GM10266 (cell line): Measurements from ENCODE around the gene S100A2.

Source experiments
- DNase-seq: peaks from one replicate; pipeline ENCODE4 v3.0.0; 2012; ENCODE audit errors: extremely low spot score
- CTCF ChIP-seq: IDR thresholded peaks from 2 replicates; pipeline ENCODE4 v1.5.1; 2012; ENCODE audit warnings: mild to moderate bottlenecking, low read depth; ENCODE audit not compliant: control insufficient read depth, insufficient read depth; ENCODE audit errors: missing control alignments

The S100A2 gene

GRCh38 chr1:153548722-153549688 is 16.6 kb downstream of the S100A2 start, which contains the start of gene S100A3:
S100A3 (minus strand) TSS chr1:153549258; CDS start chr1:153548485, 773 bp downstream.
- DNase-seq = no peak
- TF ChIP-seq CTCF = no peak

DNA sequence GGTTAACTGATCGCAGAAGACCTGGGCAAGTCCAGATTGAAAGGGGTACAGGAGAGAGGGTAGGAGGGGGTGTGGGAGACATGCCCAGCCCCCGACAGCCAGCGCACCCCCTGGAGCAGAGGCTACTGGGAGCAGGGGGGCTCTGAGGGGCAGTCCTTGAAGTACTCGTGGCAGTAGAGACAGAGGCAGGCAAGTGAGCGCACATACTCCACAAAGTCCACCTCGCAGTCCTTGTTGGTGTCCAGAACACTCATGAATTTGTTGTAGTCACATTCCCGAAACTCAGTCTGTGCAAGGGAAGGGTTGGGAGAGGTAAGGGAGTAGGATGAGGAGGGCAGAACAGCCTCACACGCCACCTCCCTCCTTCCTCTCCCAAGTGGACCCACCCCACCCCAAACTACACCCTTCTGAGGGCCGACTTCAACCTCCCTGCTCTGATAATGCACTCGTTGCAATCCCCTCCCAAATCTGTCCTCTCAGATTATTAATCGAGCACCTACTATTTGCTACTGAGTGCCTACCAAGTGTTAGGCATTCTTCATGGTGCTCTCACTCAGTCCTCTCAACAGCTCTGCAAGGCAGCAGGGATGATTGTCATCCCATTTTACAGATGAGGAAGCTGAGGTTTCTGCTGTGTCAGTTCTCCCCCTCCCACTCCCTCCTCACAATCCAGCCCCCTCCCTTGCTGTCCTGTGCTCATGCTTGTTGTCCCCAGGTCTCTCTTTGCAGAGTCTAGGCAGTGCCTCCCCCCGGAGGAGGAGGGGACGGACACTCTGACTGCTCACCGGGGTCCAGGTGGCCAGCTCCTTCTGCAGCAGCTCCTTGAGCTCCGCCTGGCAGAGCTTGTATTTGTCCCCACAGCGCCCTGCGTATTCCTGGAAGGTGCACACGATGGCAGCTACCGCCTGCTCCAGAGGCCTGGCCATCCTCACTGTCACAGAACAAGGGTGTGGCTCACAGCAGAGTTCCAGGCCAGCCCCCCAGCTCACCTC is 17.8 kb downstream of the S100A2 start:
- no peak for DNase-seq
- TF ChIP-seq CTCF = no peak

DNA sequence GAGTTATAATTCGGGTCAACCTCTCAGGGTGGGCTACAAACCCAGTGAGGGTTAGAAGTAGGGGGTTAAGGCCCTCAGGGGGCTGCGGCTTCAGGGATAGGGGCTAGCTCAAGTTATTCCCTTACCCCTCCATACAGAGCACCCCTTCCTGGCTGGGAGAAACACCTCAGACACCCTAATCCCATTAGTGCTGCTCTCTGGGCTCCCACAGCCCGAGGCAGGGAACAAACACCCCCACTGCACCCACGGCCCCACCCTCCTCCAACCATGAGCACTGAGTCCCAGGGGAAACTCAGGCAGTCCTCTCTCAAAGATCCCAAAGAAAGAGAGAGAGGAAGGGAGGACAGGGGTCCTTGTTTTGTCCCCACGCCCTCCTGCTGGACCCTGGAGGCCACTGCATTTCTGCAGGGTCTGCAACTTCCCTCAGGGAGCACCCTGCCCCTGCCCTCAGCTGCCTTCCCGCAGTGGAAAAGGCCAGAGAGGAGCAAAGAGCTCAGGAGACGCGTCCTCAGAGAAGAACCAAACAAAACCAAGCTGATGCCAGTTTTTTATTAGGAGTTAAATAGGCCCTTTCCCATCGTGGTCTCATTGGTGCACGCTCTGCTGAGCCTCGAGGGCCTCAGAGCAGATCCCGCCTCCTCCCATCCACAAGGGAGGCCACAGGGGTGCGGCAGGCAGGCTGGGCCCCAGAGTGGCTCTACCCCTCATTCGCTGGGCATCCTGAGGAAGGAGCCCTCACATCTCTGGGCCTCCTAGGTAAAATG is 18.7 kb downstream of the S100A2 start:
- TF ChIP-seq CTCF = no peak
- no peak for DNase-seq

- no peak for TF ChIP-seq CTCF
- DNase-seq = no peak
Measured at GRCh38 chr1:153546371-153546770, 19.3 kb downstream of the S100A2 start.

DNA sequence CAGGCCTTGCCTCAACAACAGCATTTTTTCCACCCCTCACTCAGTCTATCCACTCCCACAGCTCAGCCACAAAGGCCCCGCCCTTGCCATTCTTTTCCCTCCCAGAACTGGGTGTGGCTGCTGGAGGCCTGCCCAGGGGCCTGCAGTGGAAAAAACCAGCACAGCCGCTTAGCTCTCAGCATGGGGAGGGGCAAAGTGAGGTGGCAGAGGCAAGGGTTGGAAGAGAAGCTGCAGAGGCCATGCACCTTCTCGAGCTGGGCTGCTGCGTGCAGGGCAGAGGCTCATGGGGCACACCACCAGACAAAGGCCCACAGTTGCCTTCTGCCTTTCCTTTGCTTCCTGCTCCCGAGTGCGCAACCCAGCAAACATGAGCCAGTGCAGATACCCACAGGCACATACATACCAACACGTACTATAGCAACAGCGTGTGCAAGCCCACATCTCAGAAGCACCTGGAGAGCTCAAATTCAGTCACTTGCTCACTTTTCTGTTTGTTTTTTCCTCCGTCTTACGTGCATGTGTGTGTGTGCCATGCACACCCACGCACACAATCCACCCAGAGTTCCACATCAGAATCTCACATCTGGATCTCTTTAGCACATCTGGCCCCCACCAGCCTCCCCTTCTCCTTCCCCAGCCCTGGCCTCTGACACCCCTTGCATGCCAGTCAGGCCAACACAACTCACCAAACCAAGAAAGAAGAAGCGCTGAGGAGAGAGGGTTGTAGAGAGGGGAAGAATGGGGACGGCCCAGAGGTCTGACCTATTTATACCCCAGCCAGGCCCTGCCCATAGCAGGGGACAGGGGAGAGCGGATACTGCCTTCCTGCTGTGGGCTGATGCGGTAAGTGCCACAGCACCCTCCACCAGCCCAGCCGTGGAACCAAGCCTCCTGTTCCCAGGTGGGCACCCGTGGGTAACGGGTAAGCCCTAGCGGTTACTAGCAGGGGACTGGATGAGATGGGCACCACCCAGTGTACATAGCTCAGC is 20.3 kb downstream of the S100A2 start, which contains the start of gene S100A4:
S100A4 (minus strand) TSS at position 740 of the 989 bp plus-strand sequence. CDS start 1,012 bp downstream, outside the sequence.
- TF ChIP-seq CTCF = no peak
- peak; percentile 72 for DNase-seq
